WERI-Rb-1 (cell line): ENCODE measurements around the gene TGFBI.

Experiments
- DNase-seq: peaks from one replicate; pipeline ENCODE4 v3.0.0-alpha.2; 2020
- H3K27ac ChIP-seq: fragments of 250-450 bp; sonication (Bioruptor Pico); 2 replicates; pipeline ENCODE4 v1.5.1; 2020; ENCODE audit warnings: mild to moderate bottlenecking, moderate library complexity
- H3K27me3 ChIP-seq: fragments of 250-450 bp; sonication (Bioruptor Pico); 2 replicates; pipeline ENCODE4 v1.5.1; 2021; ENCODE audit warnings: mild to moderate bottlenecking, low read depth, moderate library complexity; ENCODE audit not compliant: insufficient read depth, severe bottlenecking
- H3K36me3 ChIP-seq: fragments of 250-450 bp; sonication (Bioruptor Pico); 2 replicates; pipeline ENCODE4 v1.5.1; 2020; ENCODE audit warnings: mild to moderate bottlenecking, moderate library complexity
- H3K4me3 ChIP-seq: 2 replicates; pipeline ENCODE4 v1.5.1; 2011; ENCODE audit warnings: low read depth, mild to moderate bottlenecking, control low read depth, low read length
- H3K9me3 ChIP-seq: fragments of 250-450 bp; sonication (Bioruptor Pico); 2 replicates; pipeline ENCODE4 v1.5.1; 2021; ENCODE audit warnings: mild to moderate bottlenecking, moderate library complexity; ENCODE audit not compliant: severe bottlenecking
- CTCF ChIP-seq: IDR thresholded peaks from 2 replicates; pipeline ENCODE4 v1.5.1; 2011; ENCODE audit warnings: low read depth, mild to moderate bottlenecking, control low read depth, inconsistent platforms, low read length

TGFBI gene

GRCh38 chr5:136023958-136024541, 4.7 kb upstream of the TGFBI start:
- Histone ChIP-seq H3K4me3 (no peak overlapping the region), H3K9me3 (no peaks in the 10 kb centered on the region), H3K36me3 (no peaks in the 10 kb centered on the region), H3K27me3 (no peaks in the 10 kb centered on the region), H3K27ac (no peak overlapping the region)
- no peak for TF ChIP-seq CTCF
- no peak for DNase-seq

- no peaks in the 10 kb centered on the region for H3K27me3 ChIP-seq
- no peaks in the 10 kb centered on the region for H3K9me3 ChIP-seq
- no peak overlapping the region for H3K27ac ChIP-seq
- no peak overlapping the region for H3K4me3 ChIP-seq
- TF ChIP-seq CTCF: no peak
- H3K36me3 ChIP-seq: no peaks in the 10 kb centered on the region
- DNase-seq: no peak
Observed at GRCh38 chr5:136025900-136026299, 2.9 kb upstream of the TGFBI start.

GRCh38 chr5:136026636-136027035, 2.2 kb upstream of the TGFBI start:
- no peak overlapping the region for H3K27ac ChIP-seq
- no peak for DNase-seq
- no peak overlapping the region for H3K4me3 ChIP-seq
- H3K9me3 ChIP-seq: no peaks in the 10 kb centered on the region
- no peak for TF ChIP-seq CTCF
- no peaks in the 10 kb centered on the region for H3K27me3 ChIP-seq
- no peaks in the 10 kb centered on the region for H3K36me3 ChIP-seq

- no peak for DNase-seq
- Histone ChIP-seq H3K27ac (no peak overlapping the region), H3K4me3 (no peak overlapping the region), H3K36me3 (no peaks in the 10 kb centered on the region), H3K9me3 (no peaks in the 10 kb centered on the region), H3K27me3 (no peaks in the 10 kb centered on the region)
- no peak for TF ChIP-seq CTCF
Observed at GRCh38 chr5:136027311-136027710, 1.5 kb upstream of the TGFBI start.

- H3K27me3 ChIP-seq: no peaks in the 10 kb centered on the region
Observed at GRCh38 chr5:136028090-136028489, 698 bp upstream of the TGFBI start.

More at GRCh38 chr5:136028090-136028489, 698 bp upstream of the TGFBI start:
- no peak overlapping the region for H3K4me3 ChIP-seq
- TF ChIP-seq CTCF: no peak
- H3K36me3 ChIP-seq: no peaks in the 10 kb centered on the region
- no peaks in the 10 kb centered on the region for H3K9me3 ChIP-seq
- H3K27ac ChIP-seq: no peak overlapping the region
- DNase-seq: no peak
